DMS53 treated with DMSO at 0.1 percent for 48 hours (cell line): ENCODE results near the gene VLDLR.
A peak's percentile ranks its signal among the peaks of the same experiment; 100 is the strongest.

Source experiments
- DNase-seq: peaks from one replicate; lab custom pipeline; 2025; ENCODE audit not compliant: unreplicated experiment; lab: John Stamatoyannopoulos, UW

VLDLR gene

GRCh38 chr9:2662496-2662895 is 40.9 kb downstream of the VLDLR start:
- DNase-seq: no peak

- DNase-seq: no peak
Observed at GRCh38 chr9:2663461-2664173, 42.0 kb downstream of the VLDLR start.

GRCh38 chr9:2664174-2665065 is 42.8 kb downstream of the VLDLR start:
- no peak for DNase-seq

GRCh38 chr9:2666569-2666968 is 45.0 kb downstream of the VLDLR start:
- no peak for DNase-seq

GRCh38 chr9:2673161-2673560 is 51.6 kb downstream of the VLDLR start:
- DNase-seq: no peak

- DNase-seq: no peak
Observed at GRCh38 chr9:2674141-2674824, 52.7 kb downstream of the VLDLR start.

GRCh38 chr9:2675834-2676233 is 54.2 kb downstream of the VLDLR start:
- no peak for DNase-seq

- no peak for DNase-seq
Observed at GRCh38 chr9:2676466-2676865, 54.9 kb downstream of the VLDLR start.

GRCh38 chr9:2677915-2678889 is 56.6 kb downstream of the VLDLR start:
- DNase-seq: peak; percentile 46

- DNase-seq: no peak
Observed at GRCh38 chr9:2679011-2679410, 57.4 kb downstream of the VLDLR start.

- DNase-seq: no peak
Observed at GRCh38 chr9:2681981-2682380, 60.4 kb downstream of the VLDLR start.

- no peak for DNase-seq
Observed at GRCh38 chr9:2686911-2687310, 65.3 kb downstream of the VLDLR start.

GRCh38 chr9:2688636-2689035 is 67.0 kb downstream of the VLDLR start:
- no peak for DNase-seq

GRCh38 chr9:2691212-2691611 is 69.6 kb downstream of the VLDLR start:
- DNase-seq: no peak

- no peak for DNase-seq
Observed at GRCh38 chr9:2691626-2692025, 70.0 kb downstream of the VLDLR start.

GRCh38 chr9:2693056-2693455 is 71.5 kb downstream of the VLDLR start:
- no peak for DNase-seq

GRCh38 chr9:2697492-2697891 is 75.9 kb downstream of the VLDLR start:
- no peak for DNase-seq

GRCh38 chr9:2700398-2700797 is 78.8 kb downstream of the VLDLR start:
- DNase-seq: no peak

GRCh38 chr9:2700909-2701550 is 79.4 kb downstream of the VLDLR start:
- no peak for DNase-seq

GRCh38 chr9:2704504-2704903 is 82.9 kb downstream of the VLDLR start:
- DNase-seq: no peak
